Measurements from ENCODE around the gene THPO. TPM values are rescaled to one million over a fixed set of nuclear protein-coding genes. Genes with fewer than 3 reads are reported as not detected.

THPO gene
- total RNA-seq, 1 experiment from 2014 or later, result 1.6 TPM

DNA sequence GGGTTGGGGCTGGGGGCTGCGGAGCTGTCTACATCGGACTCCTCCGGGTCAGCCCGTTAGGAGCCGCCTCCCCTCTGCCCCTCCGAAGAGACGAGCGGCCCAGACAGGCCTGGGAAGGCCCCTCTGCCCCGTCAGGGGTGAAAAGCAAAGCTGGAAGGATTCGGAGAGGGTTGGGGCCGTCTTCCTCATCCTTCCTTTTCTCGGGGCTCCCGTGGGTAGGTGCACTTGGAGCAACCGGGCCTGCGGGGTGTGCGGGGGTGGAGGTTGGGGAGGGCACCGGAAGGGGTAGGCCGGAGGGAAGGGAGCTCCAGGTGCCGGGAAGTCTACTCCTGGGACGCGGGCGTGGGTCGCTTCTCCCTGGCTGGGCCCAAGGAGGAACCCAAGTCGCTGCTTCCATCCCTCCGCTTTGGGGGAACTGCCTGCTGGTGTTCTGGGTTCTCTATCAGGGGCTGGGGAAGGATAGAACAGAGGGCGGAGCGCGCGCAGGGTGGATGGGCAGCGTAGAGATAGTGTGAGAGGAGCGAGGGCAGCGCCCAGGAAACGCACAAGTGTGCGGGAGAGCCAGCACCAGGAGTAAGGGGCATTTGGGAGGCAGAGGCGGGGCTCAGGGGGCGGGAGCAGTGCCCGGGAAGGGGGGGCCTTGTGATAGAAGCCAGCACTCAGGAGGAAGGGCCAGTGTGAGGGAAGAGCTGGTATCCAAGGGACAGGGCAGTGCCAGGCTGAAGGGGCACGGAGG is 15.9 kb downstream of the THPO start:
- TF ChIP-seq CTCF (IDR thresholded peaks at IDR 0.05; ENCODE audit: insufficient read depth in 1 of 2, low read depth in 1 of 2, low read length in 1 of 2, severe bottlenecking in 1 of 2, unreplicated experiment in 1 of 2), result no peak
- Histone ChIP-seq H3K27me3 (replicated peaks; ENCODE audit: control insufficient read depth, insufficient read depth, low read length) (no peaks in the 10 kb centered on the region; the same call in 1 of the 2 replicates), H3K36me3 (ENCODE audit: control insufficient read depth, insufficient read depth, low read length) (0 out of 2 replicates have a peak, but pooled peaks cover 1% of the 10 kb centered on the region), H3K4me1 (peaks cover 6% of the 10 kb centered on the region; the same call in 1 of the 2 replicates), H3K9me3 (no peaks in the 10 kb centered on the region), H3K4me3 (ENCODE audit: low read depth, low read length) (peak overlapping the region; percentile 74)
- peaks cover 11% of the 10 kb centered on the region for H3K4me1 Mint-ChIP-seq (ENCODE audit: low read depth, unreplicated experiment)
- intact Hi-C loops (cut with micrococcal nuclease; ENCODE audit: unreplicated experiment), result loop anchor here (1.0 kb wide), 1 partner anchor 17 kb away; no protein-coding TSS in a partner anchor
- H3K9me3 Mint-ChIP-seq (ENCODE audit: unreplicated experiment), result no peaks in the 10 kb centered on the region
- no TSS peak for BruUV-seq (replicated peaks)
- peak overlapping the region; percentile 97 for H3K27ac Mint-ChIP-seq (ENCODE audit: unreplicated experiment)
- peak overlapping the region; percentile 97 for H3K4me3 Mint-ChIP-seq (ENCODE audit: unreplicated experiment)
- CTCF ChIA-PET, result interaction anchor here (0.9 to 2.6 kb wide), 5 partner anchors 8 to 199 kb away, joined by 3 to 12 read pairs (median 5); partner anchors contain the start of genes EPHB3 and FAM131A
- peaks cover 41% of the 10 kb centered on the region for H3K36me3 Mint-ChIP-seq (ENCODE audit: insufficient read depth, unreplicated experiment)
- no peak for DNase-seq
- no peaks in the 10 kb centered on the region for H3K27me3 Mint-ChIP-seq (ENCODE audit: insufficient read depth, unreplicated experiment)
- POLR2A ChIA-PET, result interaction anchor here (0.6 to 1.7 kb wide), 8 partner anchors 9 to 199 kb away, joined by 3 to 8 read pairs (median 4); partner anchors contain the start of gene EPHB3

- H3K27me3 Mint-ChIP-seq (ENCODE audit: insufficient read depth, unreplicated experiment), result no peaks in the 10 kb centered on the region
- peaks cover 11% of the 10 kb centered on the region for H3K4me1 Mint-ChIP-seq (ENCODE audit: low read depth, unreplicated experiment)
- H3K4me3 ChIP-seq (ENCODE audit: low read depth, low read length), result peak within 1 kb of the TSS; percentile 74
- no peaks in the 10 kb centered on the region for H3K9me3 Mint-ChIP-seq (ENCODE audit: unreplicated experiment)
- BruUV-seq (replicated peaks), result no TSS peak
- DNase-seq, result peak; percentile 66 to 82
- ChIA-PET CTCF (interaction anchor here (0.9 to 2.6 kb wide), 4 partner anchors 10 to 200 kb away, joined by 4 to 12 read pairs (median 5); partner anchors contain the start of genes EPHB3 and FAM131A), POLR2A (interaction anchor here (0.6 to 1.0 kb wide), 3 partner anchors 13 to 16 kb away, joined by 3 to 4 read pairs (median 3); no protein-coding TSS in a partner anchor)
- H3K27me3 ChIP-seq (replicated peaks; ENCODE audit: control insufficient read depth, insufficient read depth, low read length), result no peaks in the 10 kb centered on the region; the same call in 1 of the 2 replicates
- no peaks in the 10 kb centered on the region for H3K9me3 ChIP-seq
- 0 out of 2 replicates have a peak, but pooled peaks cover 1% of the 10 kb centered on the region for H3K36me3 ChIP-seq (ENCODE audit: control insufficient read depth, insufficient read depth, low read length)
- H3K4me1 ChIP-seq, result peaks cover 6% of the 10 kb centered on the region; the same call in 1 of the 2 replicates
- peak within 1 kb of the TSS; percentile 97 for H3K27ac Mint-ChIP-seq (ENCODE audit: unreplicated experiment)
- peak within 1 kb of the TSS; percentile 97 for H3K4me3 Mint-ChIP-seq (ENCODE audit: unreplicated experiment)
- intact Hi-C loops (cut with micrococcal nuclease; ENCODE audit: unreplicated experiment), result loop anchor here (1.0 kb wide), 1 partner anchor 16 kb away; no protein-coding TSS in a partner anchor
- TF ChIP-seq CTCF (IDR thresholded peaks at IDR 0.05; ENCODE audit: insufficient read depth in 1 of 2, low read depth in 1 of 2, low read length in 1 of 2, severe bottlenecking in 1 of 2, unreplicated experiment in 1 of 2), result no peak
- H3K36me3 Mint-ChIP-seq (ENCODE audit: insufficient read depth, unreplicated experiment), result peaks cover 35% of the 10 kb centered on the region
These were observed 16.5 kb downstream of the THPO start, which contains the start of the genes CLCN2 and POLR2H for GRCh38 chr3:184361532-184361931. TSS of gene CLCN2 (minus strand) at chr3:184361605. CDS start at chr3:184361479, 126 bp downstream. TSS of gene POLR2H (plus strand) at chr3:184361710. CDS start at chr3:184363493, 1,783 bp downstream.
